Right cardiac atrium (tissue), 5 donors: ENCODE results near the gene FASTKD1. TPM values are rescaled to one million over a fixed set of nuclear protein-coding genes. Genes with fewer than 3 reads are reported as not detected.
A peak's percentile ranks its signal among the peaks of the same experiment; 100 is the strongest.
"Not testable (repeated sequence)": the region's sequence is repeated elsewhere in the genome, so short reads cannot be mapped to it uniquely, and the experiment has no call there.

Source experiments
- ATAC-seq, 2 donors: fragments of 200-7000 bp; cut with Tn5 transposase; one replicate each; pipeline versions ENCODE4 v1.8.0 to v1.9.1; 2020; ENCODE audit warnings: moderate library complexity in 2 of 2, mild to moderate bottlenecking in 1 of 2
- DNase-seq, 3 donors: peaks; one replicate each; pipeline ENCODE4 v3.0.0-alpha.2; 2020
- H3K27ac ChIP-seq: one replicate; pipeline ENCODE4 v1.5.1; 2013; ENCODE audit warnings: mild to moderate bottlenecking, low read length, control low read depth, moderate library complexity
- H3K27me3 ChIP-seq: one replicate; pipeline ENCODE4 v1.6.1; 2013; ENCODE audit not compliant: control insufficient read depth, insufficient read depth
- H3K4me1 ChIP-seq: one replicate; pipeline ENCODE4 v1.6.1; 2013; ENCODE audit warnings: low read length; ENCODE audit not compliant: control insufficient read depth, insufficient read depth
- H3K4me3 ChIP-seq: one replicate; pipeline ENCODE4 v1.5.1; 2013; ENCODE audit warnings: low read length, control low read depth
- H3K9me3 ChIP-seq: one replicate; pipeline ENCODE4 v1.6.1; 2013; ENCODE audit warnings: low read length; ENCODE audit not compliant: control insufficient read depth
- WGBS: extraction: QIAGEN DNeasy Blood & Tissue Kit; methylation state at CpG from one replicate; pipeline ENCODE4 v1.1.7; 2013; 5-methylcytosine and 5-hydroxymethylcytosine counted together
- intact Hi-C, 4 donors: fragments of 100-400 bp; cut with DNase I; formaldehyde crosslinking; loops; one replicate each; pipeline versions ENCODE4 v1.11.0 to v1.14.0; 2022 to 2023
- polyA plus RNA-seq: library from polyadenylated mRNA; stranded (reverse); fragments of 200-250 nt; gene quantifications from one replicate; pipeline ENCODE4 v1.2.3, GENCODE V29; 2013
- total RNA-seq, 4 donors: library from RNA; stranded (reverse); fragmentation: NEBNext Ultra II Directional; extraction: Animal tissue kit (Norgen Biotek cat#: 25700); gene quantifications; one replicate each; pipeline ENCODE4 v1.2.1, GENCODE V29; 2021
- donor health status: healthy with polysubstance abuse.
- donor health status: DM: no; HTN: yes; CAD: no.
- donor health status: DM: no; HTN: no; CAD: no.
- donor health status: DM: no; HTN: yes; CAD: no; lungs with severe emphysema.
- donor health status: DM: yes; HTN: yes; CAD: no.

The FASTKD1 gene
- total and polyA plus RNA-seq, 5 donors, result 46.4 to 60.6 (median 54.8) TPM

GRCh38 chr2:169570752-169571151 is 2.9 kb downstream of the FASTKD1 start:
- H3K4me3 ChIP-seq, H3K27me3 ChIP-seq, ATAC-seq, H3K27ac ChIP-seq, intact Hi-C loops, H3K9me3 ChIP-seq, H3K4me1 ChIP-seq, DNase-seq: not testable (repeated sequence)
- WGBS, result 93% methylated on average over 4 of the region's 4 CpGs

GRCh38 chr2:169569948-169570347 is 3.7 kb downstream of the FASTKD1 start:
- ATAC-seq (no peak), DNase-seq (no peak)
- Histone ChIP-seq H3K4me3 (no peak overlapping the region), H3K27ac (no peak overlapping the region), H3K4me1 (no peaks in the 10 kb centered on the region), H3K9me3 (no peaks in the 10 kb centered on the region), H3K27me3 (no peaks in the 10 kb centered on the region)
- WGBS, result 81% methylated on average over 2 of the region's 2 CpGs
- intact Hi-C loops, result no loop called here

- intact Hi-C loops, result no loop called here
- ATAC-seq (no peak), DNase-seq (no peak)
- Histone ChIP-seq H3K4me1 (no peaks in the 10 kb centered on the region), H3K27me3 (no peaks in the 10 kb centered on the region), H3K27ac (no peak overlapping the region), H3K4me3 (no peak overlapping the region), H3K9me3 (no peaks in the 10 kb centered on the region)
- WGBS, result 45% methylated on average over 1 of the region's 1 CpG
Measured at GRCh38 chr2:169565686-169566085, 8.0 kb downstream of the FASTKD1 start.

- intact Hi-C loops, result no loop called here
- WGBS, result 97% methylated on average over 2 of the region's 2 CpGs
Measured at GRCh38 chr2:169562519-169562918, 11.1 kb downstream of the FASTKD1 start.

GRCh38 chr2:169562084-169562483 is 11.6 kb downstream of the FASTKD1 start:
- DNase-seq, result not testable (repeated sequence)

More at GRCh38 chr2:169562519-169562918, 11.1 kb downstream of the FASTKD1 start:
- ATAC-seq (no peak), DNase-seq (no peak)
- no peaks in the 10 kb centered on the region for H3K27me3 ChIP-seq
- no peak overlapping the region for H3K4me3 ChIP-seq
- no peak overlapping the region for H3K27ac ChIP-seq
- H3K9me3 ChIP-seq, result no peaks in the 10 kb centered on the region
- no peaks in the 10 kb centered on the region for H3K4me1 ChIP-seq

GRCh38 chr2:169561364-169561763 is 12.3 kb downstream of the FASTKD1 start:
- Histone ChIP-seq H3K4me3 (no peak overlapping the region), H3K27me3 (no peaks in the 10 kb centered on the region), H3K4me1 (no peaks in the 10 kb centered on the region), H3K9me3 (no peaks in the 10 kb centered on the region), H3K27ac (no peak overlapping the region)
- no peak for ATAC-seq
- no peak for DNase-seq
- 97% methylated on average over 1 of the region's 1 CpG for WGBS
- intact Hi-C loops, result no loop called here

More at GRCh38 chr2:169562084-169562483, 11.6 kb downstream of the FASTKD1 start:
- intact Hi-C loops, ATAC-seq, H3K27ac ChIP-seq, H3K9me3 ChIP-seq, H3K4me1 ChIP-seq, H3K4me3 ChIP-seq, H3K27me3 ChIP-seq: not testable (repeated sequence)
- WGBS, result 98% methylated on average over 5 of the region's 5 CpGs

- DNase-seq, result no peak
- intact Hi-C loops, result no loop called here
- no peaks in the 10 kb centered on the region for H3K27me3 ChIP-seq
- WGBS, result 93% methylated on average over 2 of the region's 2 CpGs
- no peaks in the 10 kb centered on the region for H3K4me1 ChIP-seq
- H3K4me3 ChIP-seq, result no peak overlapping the region
- ATAC-seq, result no peak
- H3K27ac ChIP-seq, result no peak overlapping the region
- H3K9me3 ChIP-seq, result no peaks in the 10 kb centered on the region
Measured at GRCh38 chr2:169546756-169547155, 26.9 kb downstream of the FASTKD1 start.

- intact Hi-C loops, result no loop called here
- Histone ChIP-seq H3K9me3 (no peaks in the 10 kb centered on the region), H3K27me3 (no peaks in the 10 kb centered on the region), H3K4me3 (no peak overlapping the region), H3K27ac (no peak overlapping the region), H3K4me1 (no peaks in the 10 kb centered on the region)
- no peak for ATAC-seq
- DNase-seq, result no peak
- WGBS, result 88% methylated on average over 3 of the region's 3 CpGs
Measured at GRCh38 chr2:169542433-169542832, 31.2 kb downstream of the FASTKD1 start.

GRCh38 chr2:169540146-169540545 is 33.5 kb downstream of the FASTKD1 start:
- ATAC-seq (no peak), DNase-seq (no peak)
- no peak overlapping the region for H3K27ac ChIP-seq
- no peaks in the 10 kb centered on the region for H3K27me3 ChIP-seq
- no peaks in the 10 kb centered on the region for H3K9me3 ChIP-seq
- no peak overlapping the region for H3K4me3 ChIP-seq
- H3K4me1 ChIP-seq, result no peaks in the 10 kb centered on the region
- WGBS, result 58% methylated on average over 2 of the region's 2 CpGs
- intact Hi-C loops, result no loop called here

- H3K27ac ChIP-seq, DNase-seq, intact Hi-C loops, H3K9me3 ChIP-seq, H3K4me1 ChIP-seq, H3K4me3 ChIP-seq, H3K27me3 ChIP-seq, ATAC-seq: not testable (repeated sequence)
- 98% methylated on average over 2 of the region's 2 CpGs for WGBS
Measured at GRCh38 chr2:169539460-169539859, 34.2 kb downstream of the FASTKD1 start.

- intact Hi-C loops, result loop anchor here in 1 of 4 donors (5.0 kb wide), 1 partner anchor 459 kb away; no protein-coding TSS in a partner anchor
- no peaks in the 10 kb centered on the region for H3K27me3 ChIP-seq
- peak; percentile 61 to 83 (median 69) for DNase-seq
- H3K9me3 ChIP-seq, result no peaks in the 10 kb centered on the region
- peak; percentile 69 to 79 for ATAC-seq
- no peak overlapping the region for H3K27ac ChIP-seq
- WGBS, result 10% methylated on average over 2 of the region's 2 CpGs
- H3K4me1 ChIP-seq, result no peaks in the 10 kb centered on the region
- no peak overlapping the region for H3K4me3 ChIP-seq
Measured at GRCh38 chr2:169528271-169528701, 45.4 kb downstream of the FASTKD1 start.

GRCh38 chr2:169526451-169526850 is 47.2 kb downstream of the FASTKD1 start:
- no peak for ATAC-seq
- Histone ChIP-seq H3K27me3 (no peaks in the 10 kb centered on the region), H3K4me1 (no peaks in the 10 kb centered on the region), H3K4me3 (no peak overlapping the region), H3K27ac (no peak overlapping the region), H3K9me3 (no peaks in the 10 kb centered on the region)
- intact Hi-C loops, result loop anchor here in 1 of 4 donors (5.0 kb wide), 1 partner anchor 461 kb away; no protein-coding TSS in a partner anchor
- no peak for DNase-seq
